Measurements from ENCODE around the gene CPEB3.

GRCh38 chr10:92222603-92223262, 68.1 kb downstream of the CPEB3 start:
- no peak for TF ChIP-seq CTCF (IDR thresholded peaks at IDR 0.05; ENCODE audit: extremely low read depth in 1 of 2, insufficient read depth in 1 of 2, low read depth in 1 of 2, low read length in 2 of 2)
- no peak for TF ChIP-seq POLR2AphosphoS5 (IDR thresholded peaks at IDR 0.05; ENCODE audit: insufficient read depth, low read depth, low read length)
- no peak for TF ChIP-seq EZH2 (IDR thresholded peaks at IDR 0.05; ENCODE audit: borderline replicate concordance, low read depth, low read length, severe bottlenecking)
- no peak for TF ChIP-seq GATA2 (IDR thresholded peaks at IDR 0.05; ENCODE audit: insufficient read depth, insufficient read length, low read depth, low read length)
- TF ChIP-seq POLR2A (IDR thresholded peaks at IDR 0.05; ENCODE audit: low read depth, low read length): no peak
- no peak for TF ChIP-seq MAX (IDR thresholded peaks at IDR 0.05; ENCODE audit: insufficient read depth, insufficient read length)
- no peak for TF ChIP-seq MYC (IDR thresholded peaks at IDR 0.05; ENCODE audit: low read depth, low read length)
- TF ChIP-seq FOS (IDR thresholded peaks at IDR 0.05; ENCODE audit: borderline replicate concordance, insufficient read depth, low read length): peak; percentile 74

Measured in endothelial cell of umbilical vein (primary cell).